ENCODE measurements around the gene EPB41L4A.
"Not testable (repeated sequence)": the region's sequence is repeated elsewhere in the genome, so short reads cannot be mapped to it uniquely, and the experiment has no call there.

Gene EPB41L4A

GRCh38 chr5:112247960-112248359 is 171.1 kb downstream of the EPB41L4A start:
- DNase-seq: no peak

DNA sequence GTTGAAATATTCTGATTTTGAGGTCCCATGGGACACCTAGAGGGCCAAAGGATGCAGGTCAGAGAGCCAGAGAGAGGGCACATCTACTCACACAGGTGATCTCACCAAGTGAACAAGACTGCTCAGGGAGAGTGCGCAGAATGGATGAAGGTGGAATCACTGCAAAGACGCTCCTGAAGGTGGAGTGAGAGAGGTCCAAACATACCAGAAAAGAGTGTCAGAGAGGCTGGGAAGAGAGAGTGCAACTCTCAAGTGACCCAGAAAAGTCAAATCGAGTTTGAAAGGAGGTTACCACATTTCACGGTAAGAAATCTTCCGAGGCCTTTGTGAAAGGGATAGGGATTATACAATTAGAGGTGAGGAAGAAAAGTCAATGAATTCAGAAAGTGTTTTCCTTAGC is 173.4 kb downstream of the EPB41L4A start:
- no peak for DNase-seq

DNA sequence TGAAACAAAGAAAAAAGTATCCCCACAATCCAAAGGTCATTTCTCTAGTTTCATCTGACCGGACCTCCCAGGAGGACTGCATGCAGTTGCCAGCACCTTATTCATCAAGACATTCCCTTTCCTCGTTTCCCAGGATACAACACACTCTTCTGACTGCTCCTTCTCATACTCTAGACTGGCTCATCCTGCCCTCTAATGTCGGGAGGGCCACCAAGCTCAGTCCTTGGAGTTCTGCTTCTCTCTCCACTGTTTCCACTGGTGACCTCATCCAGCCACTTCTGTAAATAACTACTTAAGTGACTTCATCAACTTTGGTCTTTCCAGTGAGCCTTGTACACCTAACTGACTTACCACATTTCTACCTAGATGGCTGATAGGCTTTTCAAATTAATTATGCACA is 179.1 kb downstream of the EPB41L4A start:
- no peak for DNase-seq

GRCh38 chr5:112238473-112238872 is 180.6 kb downstream of the EPB41L4A start:
- DNase-seq: no peak

DNA sequence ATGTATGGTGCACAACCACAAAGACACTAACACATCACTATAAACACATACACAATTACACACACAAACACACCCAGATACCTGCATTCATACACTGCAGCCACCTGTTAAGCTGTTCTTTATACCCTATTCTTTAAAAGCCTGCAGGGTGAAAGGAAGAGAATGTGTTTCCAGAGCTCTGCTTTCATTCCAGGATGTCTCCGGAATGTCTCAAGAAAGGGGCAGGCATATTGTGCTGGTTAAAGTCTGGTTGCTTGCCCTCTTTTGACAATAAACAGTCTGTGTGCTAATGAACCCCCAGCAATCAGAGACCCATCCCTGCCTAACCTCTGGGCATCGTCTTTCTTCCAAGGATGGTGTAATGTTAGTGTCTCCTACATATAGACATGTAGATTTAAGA is 181.6 kb downstream of the EPB41L4A start:
- no peak for DNase-seq

GRCh38 chr5:112234000-112234399 is 185.1 kb downstream of the EPB41L4A start:
- DNase-seq: no peak

- no peak for DNase-seq
These were observed 186.4 kb downstream of the EPB41L4A start for GRCh38 chr5:112232667-112233066.

DNA sequence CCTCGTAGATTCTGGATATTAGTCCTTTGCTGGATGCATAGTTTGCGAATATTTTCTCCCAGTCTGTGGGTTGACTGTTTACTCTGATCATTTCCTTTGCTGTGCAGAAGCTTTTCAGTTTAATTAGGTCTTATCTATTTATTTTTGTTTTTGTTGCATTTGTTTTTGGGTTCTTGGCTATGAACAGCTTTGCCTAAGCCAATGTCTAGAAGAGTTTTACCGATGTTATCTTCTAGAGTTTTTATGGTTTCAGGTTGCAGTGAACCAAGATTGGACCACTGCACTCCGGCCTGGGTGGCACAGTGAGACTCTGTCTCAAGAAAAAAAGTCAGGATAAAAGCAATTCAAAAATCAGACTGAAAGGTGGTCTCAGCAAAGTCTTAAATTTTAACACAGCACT is 188.5 kb downstream of the EPB41L4A start:
- no peak for DNase-seq

GRCh38 chr5:112228667-112229066 is 190.4 kb downstream of the EPB41L4A start:
- DNase-seq: no peak

DNA sequence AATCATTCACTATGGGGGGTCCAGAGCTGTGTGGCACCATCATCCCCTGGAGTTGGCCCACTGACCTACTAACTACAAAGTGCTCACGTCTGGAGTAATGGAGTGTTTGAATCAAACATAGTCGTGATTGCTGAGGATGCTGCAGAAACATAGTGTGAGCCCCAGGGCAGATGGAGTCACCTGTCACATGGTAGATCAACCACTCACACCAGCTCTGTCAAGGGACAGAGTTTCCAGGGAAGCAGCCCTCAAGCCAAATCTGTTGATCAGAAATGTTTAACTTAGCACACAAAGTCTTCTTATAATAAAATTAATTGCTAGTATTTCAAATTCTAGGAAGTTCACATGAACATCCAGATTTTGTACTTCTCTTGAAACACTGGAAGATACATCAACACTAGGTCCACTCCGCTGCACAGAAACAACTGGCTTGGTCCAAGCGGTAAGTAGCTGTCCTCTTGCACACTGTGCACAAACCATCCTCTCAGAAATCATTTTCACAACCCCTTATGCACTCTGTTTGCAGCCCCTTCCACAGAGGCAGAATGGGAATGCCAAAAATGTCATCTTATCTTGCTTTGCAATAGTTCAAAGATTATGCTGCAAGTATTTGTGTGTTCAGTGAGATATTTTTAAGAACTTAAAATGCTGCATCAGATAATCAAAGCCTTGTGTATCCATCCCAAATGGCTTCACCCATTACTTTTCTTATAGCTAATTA is 191.0 kb downstream of the EPB41L4A start:
- DNase-seq: no peak

GRCh38 chr5:112226215-112226614 is 192.9 kb downstream of the EPB41L4A start:
- no peak for DNase-seq

- not testable (repeated sequence) for DNase-seq
These were observed 196.1 kb downstream of the EPB41L4A start for GRCh38 chr5:112222997-112223396.

DNA sequence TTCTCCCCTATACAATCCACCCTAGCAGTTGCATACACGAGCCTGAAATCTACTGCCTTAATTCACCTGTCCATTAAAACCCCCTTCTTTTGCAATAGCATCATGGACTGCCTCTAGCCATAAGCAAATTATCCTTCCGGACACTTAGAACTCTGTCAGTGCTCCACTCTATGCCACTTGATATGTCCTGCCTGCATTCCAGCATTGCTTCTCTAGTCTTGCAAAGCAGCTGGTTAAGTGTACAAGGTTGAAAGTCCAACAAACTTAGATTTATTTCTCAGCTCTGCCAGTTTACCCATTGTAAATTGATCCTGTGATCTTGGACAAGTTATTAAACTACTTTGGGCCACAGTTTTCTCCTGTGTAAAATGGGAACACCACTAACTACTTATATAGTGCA is 197.9 kb downstream of the EPB41L4A start:
- no peak for DNase-seq

- no peak for DNase-seq
These were observed 200.1 kb downstream of the EPB41L4A start for GRCh38 chr5:112219000-112219399.

GRCh38 chr5:112217843-112218579 is 201.1 kb downstream of the EPB41L4A start:
- no peak for DNase-seq

- no peak for DNase-seq
These were observed 202.9 kb downstream of the EPB41L4A start for GRCh38 chr5:112216140-112216539.

- DNase-seq: no peak
These were observed 208.6 kb downstream of the EPB41L4A start for GRCh38 chr5:112210430-112211005.

GRCh38 chr5:112208699-112209615 is 210.1 kb downstream of the EPB41L4A start:
- DNase-seq: no peak

DNA sequence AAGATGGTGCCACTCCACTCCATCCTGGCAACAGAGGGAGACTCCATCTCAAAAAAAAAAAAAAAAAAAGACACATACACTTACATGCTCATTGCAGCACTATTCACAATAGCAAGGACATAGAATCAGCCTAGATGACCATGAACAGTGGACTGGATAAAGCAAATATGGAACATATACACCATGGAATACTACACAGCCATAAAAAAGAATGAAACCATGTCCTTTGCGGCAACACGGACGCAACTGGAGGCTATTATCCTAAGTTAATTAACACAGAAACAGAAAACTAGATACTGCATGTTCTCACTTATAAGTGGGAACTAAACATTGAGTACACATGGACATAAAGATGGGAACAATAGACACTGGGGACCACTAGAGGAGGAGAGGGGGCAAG is 210.9 kb downstream of the EPB41L4A start:
- not testable (repeated sequence) for DNase-seq

- DNase-seq: no peak
These were observed 213.2 kb downstream of the EPB41L4A start for GRCh38 chr5:112205846-112206245.

DNA sequence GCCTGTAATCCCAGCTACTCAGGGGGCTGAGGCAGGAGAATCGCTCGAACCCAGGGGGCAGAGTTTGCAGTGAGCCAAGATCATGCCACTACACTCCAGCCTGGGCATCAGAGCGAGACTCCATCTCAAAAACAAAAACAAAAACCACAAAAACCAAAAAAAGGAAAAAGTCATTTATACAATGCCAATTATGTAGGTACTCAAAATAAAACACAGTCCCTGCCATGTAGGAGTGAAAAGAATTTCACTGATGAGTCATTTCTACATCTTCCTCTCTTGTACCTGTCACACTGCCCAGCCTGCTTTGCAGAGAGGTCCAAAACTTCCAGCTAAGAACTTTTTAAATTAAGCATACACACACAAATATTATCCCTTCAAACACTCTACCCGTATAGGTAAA is 215.8 kb downstream of the EPB41L4A start:
- no peak for DNase-seq

- no peak for DNase-seq
These were observed 216.4 kb downstream of the EPB41L4A start for GRCh38 chr5:112202694-112203093.

DNA sequence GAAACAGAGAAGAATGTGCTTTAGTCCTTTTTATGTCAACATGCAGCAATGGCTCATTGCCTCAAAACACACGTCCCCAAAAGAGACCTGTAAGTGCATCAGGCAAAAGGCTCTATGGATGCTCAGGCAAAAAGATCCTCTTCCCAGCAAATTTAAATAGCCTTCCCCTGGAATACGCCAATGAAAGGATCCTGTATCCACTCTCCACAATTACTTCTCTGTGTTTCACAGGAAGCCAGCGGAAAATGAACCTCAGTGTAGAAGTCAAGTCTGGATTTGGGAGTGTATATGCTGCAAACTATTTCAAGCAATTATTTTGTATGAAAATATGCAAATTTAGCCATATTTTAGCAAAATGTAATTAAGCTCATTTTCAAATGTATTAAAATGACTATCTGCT is 217.9 kb downstream of the EPB41L4A start:
- DNase-seq: no peak
